ENCODE measurements around the gene SLC8A3.

DNA sequence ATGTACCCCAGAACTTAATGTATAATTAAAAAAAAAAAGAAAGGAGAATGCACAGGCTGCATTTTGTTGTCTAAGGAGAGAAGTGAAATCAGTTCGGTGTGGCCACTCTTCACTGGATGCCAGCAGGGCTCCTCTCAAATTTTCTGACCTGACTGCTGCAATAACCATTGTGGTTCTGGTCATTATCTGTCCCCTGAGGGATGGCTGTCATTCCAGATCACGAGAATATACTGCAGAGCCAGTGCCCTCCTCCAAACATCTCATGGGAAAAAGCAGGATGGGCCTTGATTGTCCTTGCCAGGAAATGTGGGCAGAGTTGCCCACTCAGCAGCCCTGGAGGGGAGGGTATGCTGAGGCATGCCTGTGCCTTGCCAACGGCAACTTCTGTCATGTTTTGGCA lies 139.1 kb downstream of the SLC8A3 start:
- TF ChIP-seq, protein P1, sequence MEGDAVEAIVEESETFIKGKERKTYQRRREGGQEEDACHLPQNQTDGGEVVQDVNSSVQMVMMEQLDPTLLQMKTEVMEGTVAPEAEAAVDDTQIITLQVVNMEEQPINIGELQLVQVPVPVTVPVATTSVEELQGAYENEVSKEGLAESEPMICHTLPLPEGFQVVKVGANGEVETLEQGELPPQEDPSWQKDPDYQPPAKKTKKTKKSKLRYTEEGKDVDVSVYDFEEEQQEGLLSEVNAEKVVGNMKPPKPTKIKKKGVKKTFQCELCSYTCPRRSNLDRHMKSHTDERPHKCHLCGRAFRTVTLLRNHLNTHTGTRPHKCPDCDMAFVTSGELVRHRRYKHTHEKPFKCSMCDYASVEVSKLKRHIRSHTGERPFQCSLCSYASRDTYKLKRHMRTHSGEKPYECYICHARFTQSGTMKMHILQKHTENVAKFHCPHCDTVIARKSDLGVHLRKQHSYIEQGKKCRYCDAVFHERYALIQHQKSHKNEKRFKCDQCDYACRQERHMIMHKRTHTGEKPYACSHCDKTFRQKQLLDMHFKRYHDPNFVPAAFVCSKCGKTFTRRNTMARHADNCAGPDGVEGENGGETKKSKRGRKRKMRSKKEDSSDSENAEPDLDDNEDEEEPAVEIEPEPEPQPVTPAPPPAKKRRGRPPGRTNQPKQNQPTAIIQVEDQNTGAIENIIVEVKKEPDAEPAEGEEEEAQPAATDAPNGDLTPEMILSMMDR (IDR thresholded peaks at IDR 0.05; ENCODE audit: poor library complexity), result no peak
- TF ChIP-seq EZH2 (IDR thresholded peaks at IDR 0.05; ENCODE audit: borderline replicate concordance) (no peak), EZH2phosphoT487 (IDR thresholded peaks at IDR 0.05; ENCODE audit: low read depth, severe bottlenecking, unreplicated experiment) (no peak)

All from hepatocyte (in vitro differentiated cells).